GM21526 (cell line): ENCODE data around the gene GRID1.
"Not testable (repeated sequence)": the region's sequence is repeated elsewhere in the genome, so short reads cannot be mapped to it uniquely, and the experiment has no call there.

ENCODE experiments used
- ATAC-seq: cut with Tn5 transposase; IDR thresholded peaks from one replicate; pipeline ENCODE4 v1.9.1; 2021; ENCODE audit warnings: moderate library complexity; ENCODE audit not compliant: unreplicated experiment, low FRiP score

The GRID1 gene

DNA sequence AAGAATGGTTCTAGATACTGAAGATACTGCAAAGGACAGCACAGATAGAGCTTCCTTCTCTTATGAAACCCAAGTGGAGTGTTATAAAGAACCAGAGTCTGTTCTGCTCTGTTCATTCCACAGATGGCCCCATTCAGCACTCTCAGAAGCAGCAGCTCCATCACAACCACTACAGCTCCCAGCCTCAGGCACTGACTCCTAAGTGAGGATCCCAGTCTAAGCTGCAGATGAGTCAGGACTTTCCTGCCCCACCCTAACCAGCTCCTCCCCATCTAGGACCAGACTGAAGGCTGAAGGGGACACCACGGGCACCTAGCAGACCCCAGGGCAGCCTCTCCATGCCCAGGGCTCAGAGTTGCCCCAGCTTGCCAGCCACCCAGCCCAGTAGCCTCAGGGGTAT is 379.8 kb downstream of the GRID1 start:
- ATAC-seq = no peak

DNA sequence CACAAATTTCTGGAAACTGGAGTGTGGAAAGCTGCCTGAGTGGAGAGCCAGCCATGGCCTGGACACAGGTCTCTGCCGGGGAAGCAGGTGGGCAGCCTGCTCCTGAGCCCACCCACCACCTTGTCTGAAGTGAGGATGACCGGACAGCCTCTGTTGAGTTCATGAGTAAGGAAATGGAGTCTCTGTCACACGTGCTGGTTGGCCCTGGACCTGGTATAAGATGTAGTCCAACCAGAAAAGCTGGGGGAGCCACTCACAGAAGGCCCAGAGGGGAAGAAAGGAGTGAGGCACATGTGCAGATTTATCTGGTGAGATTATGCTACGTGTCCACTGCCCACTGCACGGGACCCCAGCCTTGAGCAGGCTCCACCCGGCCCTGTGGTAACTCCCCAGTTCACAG is 383.5 kb downstream of the GRID1 start:
- no peak for ATAC-seq

DNA sequence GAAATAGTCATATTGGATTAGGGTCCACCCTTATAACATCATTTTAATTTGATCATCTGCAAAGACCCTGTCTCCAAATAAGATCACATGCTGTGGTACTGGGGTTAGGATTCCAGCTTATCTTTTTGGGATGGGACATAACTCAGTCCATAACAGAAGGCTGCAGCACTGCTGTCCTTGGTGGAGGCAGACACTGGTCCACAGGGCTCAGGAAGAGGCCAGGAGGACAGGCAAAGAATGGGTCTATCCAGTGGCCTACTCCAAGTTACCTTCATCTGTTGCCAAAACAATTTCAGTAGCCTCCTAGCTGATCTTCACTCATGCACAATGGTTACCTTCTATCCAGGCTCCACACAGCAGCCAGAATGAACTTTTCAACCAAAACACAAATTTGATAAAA is 387.0 kb downstream of the GRID1 start:
- no peak for ATAC-seq

DNA sequence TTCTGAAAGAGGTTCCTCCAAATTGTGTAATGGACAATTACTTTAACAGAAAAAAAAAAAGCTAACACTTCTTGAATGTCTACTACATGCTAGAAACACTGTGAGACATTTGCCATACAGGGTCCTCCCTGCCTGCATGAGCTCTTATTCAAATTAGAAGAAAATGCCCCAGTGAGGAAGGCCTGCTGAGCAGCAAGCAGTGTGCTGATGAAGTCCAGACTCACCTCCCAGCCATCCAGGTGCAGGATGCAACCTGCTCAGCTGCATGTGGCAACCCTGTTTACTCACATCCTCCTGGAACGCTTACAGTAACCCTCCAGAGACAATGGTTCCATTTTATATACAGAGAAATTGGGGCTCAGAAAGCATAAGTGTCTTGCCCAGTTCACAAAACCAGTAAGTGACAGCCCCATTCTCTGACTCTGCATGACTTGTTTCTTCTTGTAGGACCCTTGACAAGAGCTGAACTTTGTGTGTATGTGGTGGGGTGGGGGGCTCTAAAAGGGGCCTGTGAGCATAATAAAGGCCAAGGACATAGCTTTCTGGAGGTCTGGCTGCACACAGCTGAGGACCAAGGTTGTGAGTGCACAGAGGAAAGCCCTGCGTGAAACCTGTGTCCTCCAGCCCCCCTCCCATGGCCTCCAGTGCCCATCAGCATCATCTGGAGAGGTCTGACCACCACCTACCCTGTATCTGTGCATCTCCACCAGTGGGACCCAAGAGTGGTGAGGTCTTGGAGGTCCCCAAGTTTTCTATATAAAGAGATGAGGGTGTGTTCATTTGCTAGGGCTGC is 387.8 kb downstream of the GRID1 start:
- ATAC-seq = no peak

DNA sequence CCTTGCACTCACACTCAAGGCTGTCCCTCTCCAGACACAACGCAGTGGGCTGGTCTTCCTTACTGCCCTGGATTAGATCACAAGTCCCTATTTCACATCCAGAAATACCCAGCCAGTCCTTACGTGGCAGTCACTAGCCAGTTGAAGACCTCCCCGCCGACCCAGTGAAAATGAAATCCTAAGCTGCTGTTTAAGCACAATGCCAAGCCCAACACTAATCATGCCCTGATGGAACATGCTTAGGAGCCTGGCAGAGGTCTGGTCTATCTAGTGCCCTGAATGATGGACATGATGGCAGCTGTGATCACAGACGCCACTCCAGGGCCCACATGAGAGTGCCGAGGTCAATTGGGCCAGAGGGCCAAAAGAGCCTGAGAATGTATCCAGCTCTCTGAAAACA is 389.0 kb downstream of the GRID1 start:
- no peak for ATAC-seq

DNA sequence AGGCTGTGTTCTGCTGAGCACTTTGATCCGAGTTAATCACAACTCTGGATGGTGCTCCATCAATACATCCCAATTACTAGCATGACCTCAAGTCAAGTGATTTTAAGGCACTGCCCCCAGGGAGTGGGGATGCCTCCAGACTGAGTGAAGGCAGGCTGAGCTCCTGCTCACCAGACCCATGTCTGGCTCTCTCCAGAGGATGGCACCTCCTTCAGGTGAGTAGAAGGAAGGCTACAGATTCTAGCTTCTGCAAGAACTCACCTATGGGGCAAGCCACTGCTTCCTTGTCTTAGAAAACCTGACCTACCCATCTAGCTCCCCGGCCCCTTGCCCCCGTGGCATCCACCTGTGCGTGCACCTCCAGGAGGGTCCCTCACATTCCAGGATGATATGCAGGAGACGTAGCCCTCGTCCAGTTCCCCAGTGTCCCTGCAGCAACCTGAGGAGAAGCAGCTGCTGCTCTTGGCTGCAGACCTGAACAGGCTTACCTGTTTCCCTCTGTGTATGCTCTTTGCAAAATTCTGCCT is 390.3 kb downstream of the GRID1 start:
- ATAC-seq = no peak

DNA sequence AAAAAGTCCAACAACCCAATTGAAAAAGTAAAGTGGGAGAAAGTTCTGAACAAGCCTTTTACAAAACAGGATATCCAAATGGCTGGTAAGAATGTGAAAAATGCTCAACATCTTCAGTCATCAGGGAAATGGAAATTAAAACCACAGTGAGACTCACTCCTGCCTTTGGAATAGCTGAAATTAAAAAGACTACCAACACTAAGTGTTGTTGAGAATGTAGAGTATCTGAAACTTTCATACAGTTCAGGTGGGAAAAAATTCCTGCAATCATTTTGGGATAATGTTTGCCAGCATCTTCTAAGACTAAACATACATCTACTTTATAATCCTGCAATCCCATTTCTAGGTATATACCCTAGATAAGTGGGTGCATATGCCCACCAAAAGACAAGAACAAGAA is 395.1 kb downstream of the GRID1 start:
- no peak for ATAC-seq

DNA sequence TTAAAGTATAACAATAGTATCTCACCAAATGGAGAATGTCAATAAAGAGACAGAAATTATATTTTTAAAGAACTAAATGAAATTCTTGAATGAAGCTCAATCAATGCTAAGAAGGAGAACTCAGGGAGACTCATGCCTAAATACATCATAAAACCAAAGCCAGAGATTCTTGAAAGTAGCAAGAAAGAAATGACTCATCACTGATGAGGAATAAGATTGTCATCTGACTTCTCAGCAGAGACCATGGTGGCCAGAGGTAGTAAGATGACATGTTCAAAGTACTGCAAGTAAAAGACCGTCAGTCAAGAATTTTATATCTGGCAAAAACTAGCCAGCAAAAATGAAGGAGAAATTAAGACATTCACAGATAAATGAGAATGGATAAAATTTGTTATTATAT is 399.0 kb downstream of the GRID1 start:
- ATAC-seq = no peak

DNA sequence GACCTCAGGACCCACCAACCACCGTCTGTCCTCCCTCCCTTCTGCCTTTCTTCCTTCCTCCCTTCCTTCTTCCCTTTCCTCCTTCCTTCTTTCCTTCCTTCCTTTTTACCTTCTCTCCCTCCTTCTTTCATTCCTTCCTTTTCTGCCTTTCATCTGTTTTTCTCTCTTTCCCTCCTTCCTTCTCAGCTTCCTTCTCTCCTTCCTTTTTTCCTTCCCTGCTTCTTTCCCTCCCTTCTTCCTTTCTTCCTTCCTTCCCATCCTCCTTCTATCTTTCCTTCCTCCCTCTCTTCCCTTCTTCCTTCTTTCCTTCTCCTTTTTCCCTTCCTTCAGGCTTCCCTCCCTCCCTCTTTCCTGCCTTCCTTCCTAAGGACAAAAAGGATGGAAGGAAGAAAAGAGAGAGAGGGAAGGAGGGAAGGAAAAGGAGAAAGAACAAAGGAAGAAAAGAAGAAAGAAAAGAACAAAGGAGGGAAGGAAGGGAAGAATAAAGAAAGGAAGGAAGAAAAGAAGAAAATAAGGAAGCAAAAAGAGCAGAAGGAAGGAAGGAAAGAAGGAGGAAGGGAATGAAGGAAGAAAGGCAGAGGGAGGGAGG is 405.0 kb downstream of the GRID1 start:
- no peak for ATAC-seq

DNA sequence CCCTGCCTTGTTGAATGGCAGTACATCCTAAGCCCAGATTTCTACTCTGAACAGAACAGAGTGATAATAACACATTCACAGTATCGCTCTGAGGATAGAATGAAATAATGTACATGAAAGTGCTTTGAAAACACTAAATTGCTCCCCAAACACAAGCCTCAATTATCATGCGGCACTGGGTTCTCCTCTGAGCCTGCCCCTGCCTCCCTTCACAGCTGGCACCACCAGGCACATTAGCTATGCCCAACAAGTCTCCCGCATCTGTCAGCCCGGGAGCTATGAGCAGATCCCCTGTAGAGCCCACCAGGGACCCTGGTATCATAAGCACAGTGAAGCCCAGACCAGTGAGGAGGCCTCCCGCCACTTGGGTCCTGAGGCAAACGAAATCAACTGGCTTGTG is 405.5 kb downstream of the GRID1 start:
- no peak for ATAC-seq

DNA sequence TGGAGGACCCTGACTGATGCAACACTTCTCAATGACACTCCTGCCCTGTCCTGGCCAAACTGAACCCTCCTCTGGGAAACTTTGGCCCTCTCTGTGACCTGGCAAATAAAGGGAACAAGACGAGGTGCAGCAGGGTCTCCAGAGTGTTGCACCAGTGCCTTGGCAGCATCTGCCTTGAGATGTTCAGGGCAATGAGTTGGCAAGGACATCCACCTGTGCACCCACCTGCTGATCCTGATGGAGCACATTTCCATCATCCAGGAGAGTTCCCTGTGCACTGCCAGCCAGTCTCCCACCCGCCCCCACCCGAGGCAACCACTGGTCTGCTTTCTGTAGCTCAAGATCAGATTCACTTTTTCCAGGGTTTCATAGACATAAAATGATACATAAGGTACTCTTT is 407.4 kb downstream of the GRID1 start:
- no peak for ATAC-seq

DNA sequence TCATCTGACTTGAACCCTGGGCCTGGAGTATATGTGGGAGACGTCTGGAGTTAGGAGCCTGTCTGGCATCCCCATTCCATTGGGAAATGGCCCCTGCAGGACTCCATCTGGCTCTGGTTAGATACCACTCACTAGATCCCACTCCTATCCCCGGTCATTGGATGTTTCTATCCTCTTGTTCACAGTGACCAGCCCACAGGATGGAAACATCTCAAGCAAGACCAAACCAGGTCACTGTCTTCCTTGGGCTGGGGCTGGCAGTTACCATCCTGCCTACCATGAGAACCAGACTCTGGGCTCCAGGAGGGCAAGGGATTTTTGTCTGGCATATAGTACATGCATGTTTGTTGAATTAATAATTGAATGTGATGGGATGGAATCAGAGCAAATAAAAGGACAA is 415.7 kb downstream of the GRID1 start:
- no peak for ATAC-seq

DNA sequence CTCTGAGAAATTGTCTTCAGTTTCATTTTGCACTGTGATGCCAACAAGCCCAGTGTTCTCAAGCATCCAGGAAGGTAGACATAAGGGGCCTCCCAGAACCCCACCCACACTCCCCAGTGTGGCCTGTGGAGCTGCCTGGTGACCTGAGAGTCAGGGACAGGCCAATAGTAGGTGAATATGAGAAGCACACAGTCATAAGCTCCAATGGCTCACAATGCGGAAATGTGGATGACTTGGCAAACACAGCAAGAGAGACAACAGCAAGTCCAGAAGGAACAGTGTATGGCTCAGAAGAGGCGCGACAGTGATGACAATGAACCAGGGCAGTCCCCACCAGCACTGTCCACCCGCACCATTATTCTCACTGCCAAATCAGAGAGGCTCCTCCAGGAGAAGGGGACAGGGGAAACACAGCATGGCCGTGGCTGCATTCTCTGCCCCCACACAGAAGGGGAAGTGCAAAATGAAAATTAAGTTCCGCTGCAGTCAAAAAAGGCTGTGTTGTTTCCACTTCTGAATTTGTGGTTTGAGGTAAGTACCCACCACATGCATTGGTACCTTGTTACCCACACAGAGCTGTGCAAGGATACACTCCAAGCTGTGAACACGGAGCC is 419.8 kb downstream of the GRID1 start:
- ATAC-seq = peak; percentile 90

DNA sequence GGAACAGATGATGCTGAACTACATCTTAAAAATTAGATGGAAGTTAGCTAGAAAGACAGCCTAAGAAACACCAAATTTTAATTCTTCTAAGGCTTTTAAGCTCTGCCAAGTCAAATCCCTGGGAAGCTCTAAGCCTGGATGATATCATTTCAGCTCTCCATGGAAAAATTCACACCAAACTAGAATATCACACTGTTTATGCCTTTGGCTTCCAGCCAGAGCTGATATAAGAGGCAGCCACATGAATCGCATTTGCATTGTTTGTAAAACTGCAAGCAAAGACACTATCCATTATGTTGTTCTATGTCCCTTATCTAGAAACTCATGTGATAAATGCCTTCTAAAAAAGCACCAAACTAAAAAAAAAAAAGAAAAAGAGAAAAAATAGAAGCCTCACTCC is 430.4 kb downstream of the GRID1 start:
- no peak for ATAC-seq

DNA sequence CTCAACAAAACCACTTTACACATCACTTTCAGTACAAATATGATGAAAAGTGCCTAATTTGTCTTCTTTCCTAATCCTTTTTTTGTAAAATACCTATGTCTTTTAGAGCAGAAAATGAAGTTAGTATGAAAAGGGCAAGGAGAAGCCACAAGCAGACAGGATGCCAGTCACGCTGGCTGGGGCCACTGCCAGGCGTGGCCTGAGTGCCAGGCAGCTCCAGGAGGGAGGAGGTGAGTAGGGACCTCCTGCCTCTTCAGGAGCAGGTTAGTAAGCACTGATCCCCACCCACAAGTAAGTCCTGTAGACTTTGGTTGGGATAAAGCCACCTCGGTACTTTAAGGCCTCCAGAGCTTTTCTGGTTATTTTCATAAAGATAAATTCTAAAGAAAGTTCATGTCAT is 432.0 kb downstream of the GRID1 start:
- ATAC-seq = no peak

DNA sequence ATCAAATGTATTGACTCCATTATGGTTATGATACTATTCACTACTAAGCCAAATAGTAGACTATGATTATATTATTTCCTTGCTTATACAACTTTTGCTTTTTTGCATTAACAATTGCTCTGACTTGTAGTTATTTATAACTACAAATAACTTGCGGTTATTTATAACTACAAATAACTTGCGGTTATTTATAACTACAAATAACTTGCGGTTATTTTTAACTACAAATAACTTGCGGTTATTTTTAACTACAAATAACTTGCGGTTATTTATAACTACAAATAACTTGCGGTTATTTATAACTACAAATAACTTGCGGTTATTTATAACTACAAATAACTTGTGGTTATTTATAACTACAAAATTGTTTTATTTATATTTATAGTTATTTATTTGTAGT is 436.6 kb downstream of the GRID1 start:
- ATAC-seq = not testable (repeated sequence)

DNA sequence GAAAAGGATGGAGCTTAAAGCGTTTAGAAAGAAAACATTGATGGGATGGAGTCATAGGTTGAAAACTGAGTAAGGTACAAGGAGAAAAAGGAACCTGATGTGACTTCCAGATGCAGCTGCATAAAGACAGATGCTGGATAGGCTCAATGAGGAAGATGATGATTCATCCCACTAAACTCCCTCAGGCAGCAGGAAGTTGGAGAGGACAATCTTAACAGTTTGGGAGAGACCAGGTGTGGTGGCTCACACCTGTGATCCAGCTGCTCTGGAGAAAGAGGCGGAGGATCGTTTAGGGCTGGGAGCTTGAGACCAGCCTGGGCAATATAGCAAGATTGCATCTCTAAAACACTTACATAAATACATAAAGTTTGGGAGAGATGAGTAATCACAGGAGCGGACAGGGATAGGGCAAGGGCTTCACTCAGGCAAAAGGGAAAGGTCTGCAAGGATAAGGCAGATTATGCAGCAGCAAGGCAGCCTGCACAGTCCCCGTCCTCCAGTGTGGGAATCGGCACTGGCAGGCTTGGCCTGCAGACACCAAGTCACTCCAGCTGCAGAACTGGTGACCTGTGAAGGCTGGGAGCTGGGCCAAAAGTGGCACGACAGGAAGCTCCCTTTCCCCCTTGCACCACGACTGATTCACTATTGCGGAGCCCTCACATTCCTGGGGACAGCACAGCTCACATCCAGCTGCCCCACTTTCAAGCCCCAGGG is 438.5 kb downstream of the GRID1 start:
- no peak for ATAC-seq

DNA sequence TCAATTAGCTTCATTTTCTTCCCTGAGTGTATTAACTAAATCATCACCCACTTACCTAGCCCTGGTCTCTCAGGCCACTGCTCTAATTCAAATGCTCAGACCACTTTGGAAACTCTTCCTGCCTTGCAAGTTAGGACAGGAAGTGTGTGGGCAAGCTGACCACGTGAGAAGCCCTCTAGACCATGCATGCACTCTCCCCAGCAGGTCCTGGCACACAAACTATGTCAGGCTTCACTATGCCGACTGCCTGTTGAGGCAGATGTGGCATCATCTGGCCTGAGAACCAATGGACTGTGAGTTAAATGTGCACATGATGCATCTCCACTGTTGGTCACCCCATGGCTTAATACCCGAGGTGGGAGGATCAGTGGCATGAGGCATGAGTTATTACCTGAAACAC is 439.6 kb downstream of the GRID1 start:
- ATAC-seq = peak; percentile 52

DNA sequence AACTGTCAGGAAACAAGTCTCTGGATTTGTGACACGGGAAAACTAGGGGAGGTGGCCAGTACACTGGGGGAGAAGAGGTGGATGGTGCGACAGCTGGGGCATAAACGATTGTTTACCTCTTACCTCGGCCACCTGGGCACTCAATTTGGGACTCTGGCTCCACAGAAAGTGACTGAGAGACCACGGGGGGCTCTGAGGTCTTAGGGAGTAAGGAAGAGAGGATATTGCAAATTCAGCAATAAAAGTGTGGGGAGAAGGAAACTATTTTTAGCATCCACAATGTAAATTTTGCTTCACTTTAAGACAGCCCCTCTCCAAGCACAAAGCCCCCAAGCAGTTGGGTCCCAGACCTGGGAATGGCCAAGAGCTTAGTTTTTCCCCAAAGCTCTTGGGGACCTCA is 440.5 kb downstream of the GRID1 start:
- ATAC-seq = no peak

DNA sequence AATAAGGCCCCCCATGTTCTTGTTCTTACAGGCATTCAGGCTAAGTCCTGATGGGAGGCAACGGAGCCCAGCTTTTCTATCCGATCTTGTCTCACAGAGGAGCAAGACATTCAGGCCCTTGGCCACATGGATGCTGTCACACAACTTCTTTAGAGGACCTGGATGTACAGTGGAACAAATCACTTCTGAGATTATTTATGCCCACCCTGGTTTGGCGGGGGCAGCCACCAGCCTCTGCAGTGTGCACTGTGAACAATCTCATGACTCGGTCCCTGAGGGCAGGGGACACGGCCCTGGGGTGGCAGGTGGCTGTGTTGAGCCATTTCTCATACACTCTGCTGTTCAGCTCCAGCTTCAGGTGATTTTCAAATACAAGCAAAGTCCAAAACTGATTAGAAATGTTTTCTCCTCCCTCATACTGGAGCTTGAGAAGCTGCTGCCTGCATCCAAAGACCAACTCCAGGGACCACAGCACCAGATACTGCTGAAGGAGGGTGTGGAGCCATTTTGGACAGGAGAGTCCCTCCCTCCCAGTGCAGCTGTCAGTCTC is 441.3 kb downstream of the GRID1 start:
- ATAC-seq = no peak
